ENCODE data around the gene TWIST2.

- TF ChIP-seq CTCF (IDR thresholded peaks at IDR 0.05) (no peak), POLR2AphosphoS5 (IDR thresholded peaks at IDR 0.05) (no peak), POLR2A (IDR thresholded peaks at IDR 0.05) (no peak)
These were observed 18.0 kb downstream of the TWIST2 start for GRCh38 chr2:238865744-238866355.

Measured in prostate gland (tissue), 2 donors.